Erythroblast (primary cell): ENCODE results near the gene ADAT1.

Experiments
- DNase-seq, 2 experiments: peaks; one replicate each; lab custom pipeline; 2025; lab: John Stamatoyannopoulos, UW
- GATA1 ChIP-seq: IDR thresholded peaks from 2 replicates; pipeline ENCODE4 v1.6.1; 2011; ENCODE audit warnings: low read depth, mild to moderate bottlenecking, control low read depth, low read length, moderate library complexity
- POLR2A ChIP-seq: IDR thresholded peaks from 2 replicates; pipeline ENCODE4 v1.6.1; 2011; ENCODE audit warnings: mild to moderate bottlenecking, low read length

Gene ADAT1, protein sequence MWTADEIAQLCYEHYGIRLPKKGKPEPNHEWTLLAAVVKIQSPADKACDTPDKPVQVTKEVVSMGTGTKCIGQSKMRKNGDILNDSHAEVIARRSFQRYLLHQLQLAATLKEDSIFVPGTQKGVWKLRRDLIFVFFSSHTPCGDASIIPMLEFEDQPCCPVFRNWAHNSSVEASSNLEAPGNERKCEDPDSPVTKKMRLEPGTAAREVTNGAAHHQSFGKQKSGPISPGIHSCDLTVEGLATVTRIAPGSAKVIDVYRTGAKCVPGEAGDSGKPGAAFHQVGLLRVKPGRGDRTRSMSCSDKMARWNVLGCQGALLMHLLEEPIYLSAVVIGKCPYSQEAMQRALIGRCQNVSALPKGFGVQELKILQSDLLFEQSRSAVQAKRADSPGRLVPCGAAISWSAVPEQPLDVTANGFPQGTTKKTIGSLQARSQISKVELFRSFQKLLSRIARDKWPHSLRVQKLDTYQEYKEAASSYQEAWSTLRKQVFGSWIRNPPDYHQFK

DNA sequence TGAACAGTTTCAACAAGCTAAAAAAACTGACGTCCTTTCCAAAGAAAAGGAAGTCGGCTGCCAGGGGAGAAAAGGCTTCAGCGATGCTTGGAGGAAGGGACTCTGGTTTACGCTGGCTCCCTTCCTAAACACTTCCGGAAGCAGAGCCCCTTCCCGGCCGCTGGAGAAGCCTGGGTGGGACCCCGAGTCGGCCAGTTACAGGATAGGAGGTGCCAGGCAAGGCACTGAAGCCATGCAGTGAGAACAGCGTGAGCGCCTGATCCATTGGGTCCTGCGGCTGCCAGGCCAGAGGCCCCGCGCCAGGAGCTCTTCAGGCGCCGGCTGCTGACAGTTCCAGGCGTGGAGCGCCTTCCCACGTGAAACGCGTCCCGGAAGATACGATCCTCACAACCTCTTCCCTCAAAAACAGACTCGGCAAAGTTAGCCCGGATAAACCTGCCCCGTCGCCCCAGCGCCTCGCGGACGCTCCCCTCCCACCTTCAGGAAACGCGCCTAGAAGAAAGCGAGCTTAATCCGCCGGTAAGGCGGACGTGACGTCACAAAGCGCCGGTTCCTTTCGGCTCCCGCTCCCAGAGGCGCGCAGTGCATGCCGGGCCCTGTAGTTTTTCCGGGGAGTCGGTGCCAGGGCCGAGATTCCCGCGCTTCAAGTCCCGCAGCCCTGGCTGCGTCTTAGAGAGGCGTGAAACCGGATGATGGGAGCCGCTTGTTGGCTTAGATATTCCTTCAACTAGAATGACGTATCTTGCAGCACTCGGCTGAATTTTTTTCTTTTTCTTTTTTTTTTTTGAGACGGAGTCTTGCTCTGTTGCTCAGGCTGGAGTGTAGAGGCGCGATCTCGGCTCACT is at the start of gene ADAT1:
ADAT1 (minus strand) TSS at position 521 of the 845 bp plus-strand sequence. CDS start 2,482 bp downstream, outside the sequence.
- TF ChIP-seq POLR2A, result peak; percentile 96
- TF ChIP-seq GATA1, result no peak
- peak; percentile 98 to 99 for DNase-seq

DNA sequence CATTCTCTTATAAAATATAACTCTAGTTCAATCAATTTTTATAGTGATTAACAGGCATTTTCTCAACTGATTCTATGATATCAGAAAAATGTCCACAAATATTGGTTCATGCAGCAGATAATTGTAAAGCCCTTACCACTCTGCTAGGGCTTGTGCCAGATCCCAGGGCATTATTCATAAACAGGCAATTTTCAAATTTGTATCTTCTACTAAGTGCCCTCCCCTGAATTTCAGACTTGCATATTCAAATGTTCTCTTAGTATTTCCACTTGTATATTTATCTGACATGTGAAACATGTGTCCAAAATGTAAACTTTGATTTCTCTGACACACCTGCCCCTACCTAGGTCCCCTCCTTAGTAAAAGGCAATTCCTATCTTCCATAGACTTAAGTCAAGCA is 44.4 kb upstream of the ADAT1 start:
- TF ChIP-seq GATA1 (no peak), POLR2A (no peak)
- DNase-seq, result no peak

DNA sequence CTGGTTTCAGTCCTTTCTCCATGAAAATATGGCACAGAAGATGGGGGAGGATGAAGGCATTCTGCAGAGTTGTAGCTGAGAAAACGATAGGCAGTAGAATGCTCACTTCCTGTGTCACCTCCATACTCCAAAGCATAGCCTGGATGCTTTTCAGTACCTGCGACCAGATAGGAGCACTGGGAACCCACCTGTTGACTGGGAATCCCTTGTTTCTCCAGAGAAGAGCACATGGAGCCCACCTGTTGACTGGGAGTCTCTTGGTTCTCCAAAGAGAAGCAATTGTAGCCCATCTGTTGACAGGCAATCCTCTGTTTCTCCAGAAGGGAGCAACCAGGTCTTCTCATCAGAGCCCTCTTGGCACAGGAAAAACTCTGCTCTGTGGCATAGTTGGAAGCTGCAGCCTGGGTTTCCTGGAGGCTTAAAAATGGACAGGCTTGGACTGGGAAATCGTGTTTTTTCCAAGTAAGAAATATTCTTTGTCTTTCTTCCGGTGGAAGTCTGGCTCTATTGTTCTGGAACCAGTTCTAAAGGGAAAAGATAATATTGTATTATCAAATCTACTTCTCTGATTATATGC is 37.7 kb upstream of the ADAT1 start:
- no peak for TF ChIP-seq POLR2A
- no peak for TF ChIP-seq GATA1

DNA sequence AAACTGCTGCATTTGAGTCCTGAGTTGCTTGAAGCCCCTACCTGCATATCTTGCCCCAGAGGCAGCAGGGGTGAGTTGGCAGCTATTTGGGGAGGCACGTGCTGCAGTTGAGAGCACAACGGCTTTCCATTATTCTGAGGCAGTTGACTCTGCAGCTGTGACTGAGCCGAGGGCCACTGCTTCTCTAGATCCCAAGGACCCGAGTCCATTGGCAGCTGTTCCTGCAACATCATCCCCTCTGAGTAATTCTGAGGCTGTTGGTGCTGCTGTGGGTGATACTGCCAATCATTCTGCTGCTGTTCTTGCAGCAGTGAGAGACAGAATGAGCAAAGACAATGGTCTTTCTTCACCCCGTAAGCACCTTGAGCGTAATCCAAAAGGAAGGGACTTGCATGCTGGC is 37.2 kb upstream of the ADAT1 start:
- TF ChIP-seq POLR2A (no peak), GATA1 (no peak)
- DNase-seq, result no peak

More for the DNA sequence above, 37.7 kb upstream of the ADAT1 start:
- DNase-seq, result no peak

DNA sequence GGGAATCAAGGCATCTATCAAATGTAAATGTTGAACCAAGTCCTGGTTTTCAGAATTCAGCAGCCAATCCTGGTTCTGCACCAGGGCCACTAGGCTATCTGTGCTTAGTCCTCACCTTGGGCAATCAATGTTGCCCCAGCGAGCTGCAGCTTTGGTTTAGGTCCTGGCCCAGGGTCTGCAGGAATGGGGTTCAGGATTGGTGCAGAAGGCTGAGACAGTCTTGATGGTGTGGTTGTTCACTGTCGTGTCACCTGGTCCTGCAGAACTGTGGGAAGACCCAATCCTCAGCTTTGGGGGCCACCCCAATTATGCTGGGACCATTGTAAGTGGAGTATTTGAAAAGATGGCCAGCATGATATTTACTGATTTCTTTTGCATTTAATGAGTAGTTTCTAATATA is 35.1 kb upstream of the ADAT1 start:
- TF ChIP-seq POLR2A, result no peak
- no peak for TF ChIP-seq GATA1
- no peak for DNase-seq

DNA sequence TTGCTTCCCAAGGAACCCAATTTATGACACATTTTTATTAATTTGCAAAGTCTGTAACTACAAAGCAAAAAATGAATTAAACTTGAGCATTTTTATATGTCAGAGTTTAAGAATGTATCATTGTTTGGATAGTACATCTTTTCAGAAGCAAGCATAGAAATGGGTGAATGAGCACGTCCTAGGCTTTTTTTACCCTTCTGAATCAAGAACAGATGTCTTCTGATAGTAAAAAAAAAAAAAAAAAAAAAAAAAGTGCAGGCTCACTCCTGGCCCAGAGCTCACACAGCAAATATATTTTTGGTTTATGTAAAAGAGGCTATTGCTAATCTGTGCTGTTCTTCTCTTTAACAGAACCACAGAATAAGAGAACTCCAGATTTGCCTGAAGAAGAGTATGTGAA is 30.8 kb upstream of the ADAT1 start:
- no peak for TF ChIP-seq POLR2A
- no peak for TF ChIP-seq GATA1
- DNase-seq, result peak; percentile 21

DNA sequence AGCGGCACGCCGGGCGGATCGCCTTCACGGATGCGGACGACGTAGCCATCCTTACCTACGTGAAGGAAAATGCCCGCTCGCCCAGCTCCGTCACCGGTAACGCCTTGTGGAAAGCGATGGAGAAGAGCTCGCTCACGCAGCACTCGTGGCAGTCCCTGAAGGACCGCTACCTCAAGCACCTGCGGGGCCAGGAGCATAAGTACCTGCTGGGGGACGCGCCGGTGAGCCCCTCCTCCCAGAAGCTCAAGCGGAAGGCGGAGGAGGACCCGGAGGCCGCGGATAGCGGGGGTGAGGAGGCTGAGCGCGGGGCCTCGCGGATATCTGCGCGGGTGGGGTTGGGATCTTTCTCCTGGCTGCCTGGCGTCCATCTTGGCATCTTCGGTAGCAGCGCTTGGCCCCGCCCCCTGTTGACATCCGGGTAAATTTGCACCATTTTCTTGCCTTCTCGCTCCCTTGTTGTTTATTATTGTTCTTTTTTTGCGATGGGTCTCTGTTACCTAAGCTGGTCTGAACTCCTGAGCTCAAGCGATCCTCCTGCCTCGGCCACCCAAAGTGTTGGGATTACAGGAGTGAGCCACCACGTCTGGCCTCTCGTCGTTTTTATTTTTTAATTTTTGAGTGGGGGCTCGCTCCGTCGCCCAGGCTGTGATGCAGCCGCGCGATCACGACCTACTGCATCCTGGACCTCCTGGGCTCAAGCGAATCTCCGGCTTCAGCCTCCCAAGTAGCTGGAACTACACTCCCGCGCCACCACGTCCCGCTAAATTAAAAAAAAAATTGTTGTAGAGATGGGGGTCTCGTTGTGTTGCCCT is 25.4 kb upstream of the ADAT1 start:
- TF ChIP-seq POLR2A (no peak), GATA1 (no peak)
- DNase-seq, result peak; percentile 88 to 94

DNA sequence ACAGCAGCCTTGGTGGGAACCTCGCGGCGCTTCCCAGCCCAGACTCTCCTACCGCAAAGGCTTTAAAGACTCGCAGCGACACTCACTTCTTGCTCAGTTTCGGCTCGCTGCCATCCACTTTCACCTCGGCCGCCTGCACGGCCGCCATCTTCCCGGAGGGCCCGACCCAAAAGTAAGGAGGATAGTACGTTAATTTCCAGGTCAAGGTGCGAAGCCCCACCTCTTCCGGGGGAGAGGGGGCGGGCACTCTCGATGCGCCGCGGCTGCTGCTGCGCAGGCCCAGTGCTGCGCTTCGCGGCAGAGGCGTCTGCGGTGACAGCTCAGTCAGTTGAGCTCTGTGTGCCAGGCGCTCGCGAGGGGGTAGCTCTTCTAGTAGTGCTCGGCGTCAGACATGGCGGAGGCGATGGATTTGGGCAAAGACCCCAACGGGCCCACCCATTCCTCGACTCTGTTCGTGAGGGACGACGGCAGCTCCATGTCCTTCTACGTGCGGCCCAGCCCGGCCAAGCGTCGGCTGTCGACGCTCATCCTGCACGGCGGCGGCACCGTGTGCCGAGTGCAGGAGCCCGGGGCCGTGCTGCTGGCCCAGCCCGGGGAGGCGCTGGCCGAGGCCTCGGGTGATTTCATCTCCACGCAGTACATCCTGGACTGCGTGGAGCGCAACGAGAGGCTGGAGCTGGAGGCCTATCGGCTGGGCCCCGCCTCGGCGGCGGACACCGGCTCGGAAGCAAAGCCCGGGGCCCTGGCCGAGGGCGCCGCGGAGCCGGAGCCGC is 24.6 kb upstream of the ADAT1 start, which contains the start of the genes KARS1 and TERF2IP:
KARS1 (minus strand) TSS at position 174 of the 773 bp plus-strand sequence; CDS start at position 148, 26 bp downstream.
TERF2IP (plus strand) TSS at position 282 of the 773 bp plus-strand sequence; CDS start at position 392, 110 bp downstream.
- peak; percentile 95 to 96 for DNase-seq
- TF ChIP-seq POLR2A, result peak; percentile 99
- TF ChIP-seq GATA1, result no peak

DNA sequence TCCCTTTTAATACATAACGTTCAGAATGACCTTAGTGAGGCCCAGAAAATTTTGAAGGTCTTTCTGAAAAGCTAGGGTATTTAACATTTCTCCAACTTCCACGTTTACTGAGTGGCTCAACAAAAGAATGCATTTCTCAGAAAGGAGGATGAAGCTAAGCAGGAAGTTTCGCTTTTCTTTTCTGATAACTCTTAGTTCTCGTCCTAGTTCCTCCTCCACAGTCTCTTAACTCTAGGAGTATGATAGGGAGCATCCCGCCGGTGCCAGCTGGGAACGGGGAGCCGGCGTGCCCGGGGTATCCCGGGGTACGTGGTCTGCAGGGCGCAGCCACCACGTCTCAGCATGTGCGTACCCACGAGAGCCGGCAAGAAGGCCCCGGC is 24.0 kb upstream of the ADAT1 start:
- DNase-seq, result no peak
- TF ChIP-seq GATA1, result no peak
- TF ChIP-seq POLR2A, result no peak

DNA sequence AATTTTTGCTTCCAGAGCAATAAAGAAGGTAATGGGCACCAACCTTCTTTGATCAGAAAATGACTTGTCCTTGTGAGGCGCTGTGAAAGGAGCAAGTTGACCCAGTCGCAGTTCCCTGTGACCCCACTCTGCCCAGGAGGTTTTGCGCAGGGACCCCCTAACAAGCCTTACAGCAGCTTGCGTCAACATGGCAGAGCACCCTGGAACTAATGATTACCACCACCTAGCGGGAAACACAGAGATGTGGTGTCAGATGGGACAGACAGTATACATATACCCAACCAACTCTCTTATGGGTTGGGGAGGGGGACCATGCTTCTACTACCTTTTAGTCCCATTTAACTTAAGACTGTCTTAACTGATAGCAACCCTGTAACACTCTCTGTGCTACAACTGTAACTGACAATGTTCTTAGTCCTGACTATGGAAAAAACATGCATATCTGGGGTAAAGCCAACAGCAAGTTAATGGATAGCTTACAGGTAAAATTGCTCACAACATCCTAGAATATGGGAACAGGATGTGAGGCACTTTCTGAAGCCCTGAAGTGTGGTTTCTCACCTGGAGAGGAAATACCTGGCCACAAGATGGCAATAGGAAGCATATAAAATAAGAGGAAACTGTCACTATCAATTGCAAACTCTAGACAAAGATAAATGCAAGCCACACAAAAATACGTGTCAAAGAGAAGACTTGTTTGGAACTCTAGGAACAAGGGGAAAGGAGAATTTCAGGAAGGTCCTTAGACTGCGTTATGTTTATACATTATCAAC is 21.3 kb upstream of the ADAT1 start:
- TF ChIP-seq POLR2A (no peak), GATA1 (no peak)
- no peak for DNase-seq

DNA sequence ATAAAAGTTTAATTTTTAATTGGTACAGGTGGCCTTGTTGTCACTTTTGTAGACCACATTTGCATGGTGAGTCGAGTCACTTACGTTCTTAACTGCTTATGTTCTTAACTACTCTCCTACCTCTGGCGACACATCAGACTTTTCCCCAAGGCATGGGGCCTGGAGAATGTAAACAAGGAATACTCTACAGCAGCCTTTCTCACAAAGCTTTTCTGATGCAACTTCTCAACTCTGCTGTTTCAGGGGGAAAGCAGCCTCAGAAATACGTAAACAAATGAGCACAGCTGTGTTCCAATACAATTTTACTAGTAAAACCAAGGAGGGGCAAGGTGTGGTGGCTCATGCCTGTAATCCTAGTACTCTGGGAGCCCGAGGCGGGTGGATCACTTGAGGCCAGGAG is 17.5 kb upstream of the ADAT1 start:
- no peak for DNase-seq
- TF ChIP-seq GATA1 (no peak), POLR2A (no peak)
